Smooth muscle cell (in vitro differentiated cells): Measurements from ENCODE around the gene RHBDF1. TPM values are rescaled to one million over a fixed set of nuclear protein-coding genes. Genes with fewer than 3 reads are reported as not detected.

Experiments used
- microRNA-seq: library from miRNA; unstranded; fragments of <30 nt; microRNA quantifications from one replicate; pipeline ENCODE4, GENCODE V29; 2016; ENCODE audit warnings: borderline number of aligned reads
- polyA plus RNA-seq: library from polyadenylated mRNA; unstranded; fragments of >200 nt; fragmentation: Nextera tagmentation; extraction: Ambion mirVana; gene quantifications from 2 replicates; pipeline ENCODE4 v1.2.1, GENCODE V29; 2016
- small RNA-seq: library from RNA; depleted of rRNA; stranded (forward); fragments of <200 nt; gene quantifications from one replicate; pipeline ENCODE3, GENCODE V24; 2014
- total RNA-seq: library from RNA; depleted of rRNA; stranded (reverse); fragments of >200 nt; gene quantifications from 2 replicates; pipeline ENCODE4 v1.2.3, GENCODE V29; 2014

RHBDF1 gene
- total and polyA plus RNA-seq, 2 experiments from 2014 or later: 41.4 to 68.0 TPM

Small RNAs within 50 kb of the gene (microRNA-seq; reads per million reads assigned to microRNA genes)
- gene MIR6859-4: not detected

Small RNAs within 50 kb of the gene (small RNA-seq; reads per million reads assigned to genes)
- not detected for gene MIR6859-4
- gene Z69720.2: not detected

Other genes starting within 250 kb of the RHBDF1 start
- 2.1 and 2.9 TPM in 2 replicates for gene POLR3K, start 19.0 kb downstream of the RHBDF1 start, total RNA-seq
- gene POLR3K, start 19.0 kb downstream of the RHBDF1 start, polyA plus RNA-seq: 10.5 and 11.1 TPM in 2 replicates
- 20.1 and 21.4 TPM in 2 replicates for gene SNRNP25, start 18.8 kb downstream of the RHBDF1 start, total RNA-seq
- gene SNRNP25, start 18.8 kb downstream of the RHBDF1 start, polyA plus RNA-seq: 45.9 and 48.2 TPM in 2 replicates
- gene MPG, start 5.6 kb upstream of the RHBDF1 start, total RNA-seq: 73.8 and 84.7 TPM in 2 replicates
- gene MPG, start 5.6 kb upstream of the RHBDF1 start, polyA plus RNA-seq: 104 and 120 TPM in 2 replicates
- 4.6 and 15.5 TPM in 2 replicates for gene NPRL3, start 66.0 kb upstream of the RHBDF1 start, total RNA-seq
- 26.1 and 28.3 TPM in 2 replicates for gene NPRL3, start 66.0 kb upstream of the RHBDF1 start, polyA plus RNA-seq
- not detected in 2 replicates for gene HBZ, start 80.0 kb upstream of the RHBDF1 start, total RNA-seq
- gene HBZ, start 80.0 kb upstream of the RHBDF1 start, polyA plus RNA-seq: not detected in 2 replicates
- gene HBM, start 93.3 kb upstream of the RHBDF1 start, total RNA-seq: not detected in 2 replicates
- 0.40 TPM in 1 of 2 replicates, not detected in the other for gene HBM, start 93.3 kb upstream of the RHBDF1 start, polyA plus RNA-seq
- not detected in 2 replicates for gene HBA2, start 100.2 kb upstream of the RHBDF1 start, total RNA-seq
- gene HBA2, start 100.2 kb upstream of the RHBDF1 start, polyA plus RNA-seq: not detected in 2 replicates
- not detected in 2 replicates for gene HBA1, start 104.0 kb upstream of the RHBDF1 start, total RNA-seq
- not detected in 2 replicates for gene HBA1, start 104.0 kb upstream of the RHBDF1 start, polyA plus RNA-seq
- gene HBQ1, start 107.8 kb upstream of the RHBDF1 start, total RNA-seq: not detected in 2 replicates
- gene HBQ1, start 107.8 kb upstream of the RHBDF1 start, polyA plus RNA-seq: not detected in 2 replicates
- 63.3 and 70.6 TPM in 2 replicates for gene LUC7L, start 156.8 kb upstream of the RHBDF1 start, total RNA-seq
- 56.2 and 70.2 TPM in 2 replicates for gene LUC7L, start 156.8 kb upstream of the RHBDF1 start, polyA plus RNA-seq
- 37.3 and 83.7 TPM in 2 replicates for gene FAM234A, start 162.2 kb upstream of the RHBDF1 start, total RNA-seq
- gene FAM234A, start 162.2 kb upstream of the RHBDF1 start, polyA plus RNA-seq: 87.3 and 93.9 TPM in 2 replicates
- 0.04 and 2.2 TPM in 2 replicates for gene RGS11, start 203.3 kb upstream of the RHBDF1 start, total RNA-seq
- 3.9 TPM in 2 replicates for gene RGS11, start 203.3 kb upstream of the RHBDF1 start, polyA plus RNA-seq
- 0.58 and 0.63 TPM in 2 replicates for gene ARHGDIG, start 208.0 kb upstream of the RHBDF1 start, total RNA-seq
- 2.9 and 4.7 TPM in 2 replicates for gene ARHGDIG, start 208.0 kb upstream of the RHBDF1 start, polyA plus RNA-seq
- 0.18 TPM in 1 of 2 replicates, not detected in the other for gene PDIA2, start 210.5 kb upstream of the RHBDF1 start, total RNA-seq
- 0.43 and 0.86 TPM in 2 replicates for gene PDIA2, start 210.5 kb upstream of the RHBDF1 start, polyA plus RNA-seq